GM12873 (cell line): Measurements from ENCODE around the gene ENDOV.

Source experiments
- TF ChIP-seq, protein P1 (sequence below): IDR thresholded peaks from 2 replicates; pipeline ENCODE4 v1.5.1; 2012; ENCODE audit warnings: low read depth, mild to moderate bottlenecking, moderate library complexity, low read length, control low read depth; ENCODE audit not compliant: insufficient read depth; ENCODE audit errors: missing control alignments

Gene ENDOV

GRCh38 chr17:80374732-80375585 lies 40.0 kb upstream of the ENDOV start:
- TF ChIP-seq, protein P1, sequence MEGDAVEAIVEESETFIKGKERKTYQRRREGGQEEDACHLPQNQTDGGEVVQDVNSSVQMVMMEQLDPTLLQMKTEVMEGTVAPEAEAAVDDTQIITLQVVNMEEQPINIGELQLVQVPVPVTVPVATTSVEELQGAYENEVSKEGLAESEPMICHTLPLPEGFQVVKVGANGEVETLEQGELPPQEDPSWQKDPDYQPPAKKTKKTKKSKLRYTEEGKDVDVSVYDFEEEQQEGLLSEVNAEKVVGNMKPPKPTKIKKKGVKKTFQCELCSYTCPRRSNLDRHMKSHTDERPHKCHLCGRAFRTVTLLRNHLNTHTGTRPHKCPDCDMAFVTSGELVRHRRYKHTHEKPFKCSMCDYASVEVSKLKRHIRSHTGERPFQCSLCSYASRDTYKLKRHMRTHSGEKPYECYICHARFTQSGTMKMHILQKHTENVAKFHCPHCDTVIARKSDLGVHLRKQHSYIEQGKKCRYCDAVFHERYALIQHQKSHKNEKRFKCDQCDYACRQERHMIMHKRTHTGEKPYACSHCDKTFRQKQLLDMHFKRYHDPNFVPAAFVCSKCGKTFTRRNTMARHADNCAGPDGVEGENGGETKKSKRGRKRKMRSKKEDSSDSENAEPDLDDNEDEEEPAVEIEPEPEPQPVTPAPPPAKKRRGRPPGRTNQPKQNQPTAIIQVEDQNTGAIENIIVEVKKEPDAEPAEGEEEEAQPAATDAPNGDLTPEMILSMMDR: no peak

GRCh38 chr17:80376531-80376930 lies 38.4 kb upstream of the ENDOV start:
- TF ChIP-seq, protein P1: no peak

DNA sequence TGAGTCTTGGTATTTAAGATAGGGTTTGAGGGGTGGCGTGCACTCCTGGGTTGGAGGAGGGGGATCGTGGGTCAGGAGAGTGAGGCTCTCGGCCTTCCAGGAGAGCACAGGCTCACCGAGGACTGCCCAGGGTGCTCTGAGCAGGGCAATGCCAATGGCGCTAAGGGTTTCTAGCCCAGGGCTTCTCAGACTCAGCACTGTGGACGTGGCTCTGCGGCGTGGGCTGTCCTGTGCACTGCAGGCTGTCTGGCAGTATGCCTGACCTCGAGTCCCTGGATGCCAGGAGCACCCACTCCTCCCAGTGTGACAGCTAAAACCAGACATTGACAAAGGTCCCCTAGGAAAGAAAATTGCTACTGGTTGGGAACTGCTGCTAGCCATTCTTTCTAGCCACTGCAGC lies 37.2 kb upstream of the ENDOV start:
- TF ChIP-seq, protein P1: no peak

GRCh38 chr17:80379348-80379747 lies 35.6 kb upstream of the ENDOV start:
- TF ChIP-seq, protein P1: no peak

DNA sequence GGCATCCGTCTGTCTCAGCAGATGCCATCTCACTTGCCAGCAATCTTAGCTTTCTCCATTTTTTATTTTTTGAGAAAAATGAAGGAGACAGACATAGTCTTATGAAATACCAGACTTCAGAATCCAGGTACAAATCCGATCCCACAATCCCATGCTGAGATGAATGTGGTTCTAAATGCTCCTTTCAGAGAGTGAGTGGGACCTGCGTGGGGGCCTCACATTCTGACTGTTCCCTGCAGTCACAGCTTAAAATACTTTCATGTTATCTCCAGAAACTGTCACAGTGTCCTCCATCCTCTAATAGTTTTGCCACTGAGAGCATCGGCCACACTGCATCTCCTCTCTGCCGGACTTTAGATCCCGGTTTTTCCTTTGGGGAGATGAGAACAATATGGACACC lies 34.9 kb upstream of the ENDOV start:
- TF ChIP-seq, protein P1: no peak

GRCh38 chr17:80380555-80381002 lies 34.4 kb upstream of the ENDOV start:
- TF ChIP-seq, protein P1: no peak

DNA sequence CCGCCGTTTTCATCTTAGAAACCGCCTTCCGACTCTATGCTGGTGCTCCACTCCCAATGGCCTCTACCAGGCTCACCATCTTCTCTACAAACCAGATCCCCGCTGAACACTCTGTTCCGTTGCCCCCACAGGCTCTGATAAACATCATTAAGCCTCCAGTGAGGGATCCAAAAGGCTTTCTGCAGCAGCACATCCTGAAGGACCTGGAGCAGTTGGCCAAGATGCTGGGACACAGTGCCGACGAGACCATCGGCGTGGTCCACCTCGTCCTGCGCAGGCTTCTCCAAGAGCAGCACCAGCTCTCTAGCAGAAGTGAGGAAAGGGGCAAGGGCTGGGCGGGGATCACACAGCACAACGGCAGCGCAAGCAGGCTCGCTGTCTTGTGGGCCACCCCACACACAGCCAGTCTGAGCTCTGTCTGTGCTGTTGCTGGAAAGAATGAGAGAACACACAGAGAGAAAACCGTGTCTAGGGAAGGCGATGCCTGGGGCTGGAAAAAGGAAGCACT lies 33.5 kb upstream of the ENDOV start:
- TF ChIP-seq, protein P1: no peak
